GM12878 (cell line): Measurements from ENCODE around the gene CYLC1. TPM values are rescaled to one million over a fixed set of nuclear protein-coding genes. Genes with fewer than 3 reads are reported as not detected.

Experiments
- ATAC-seq: fragments of 200-7000 bp; cut with Tn5 transposase; 3 replicates; pipeline ENCODE4 v1.9.1; 2020; ENCODE audit warnings: mild to moderate bottlenecking, moderate library complexity
- Bru-seq: library from RNA; stranded (reverse); fragments of 400-500 nt; gene quantifications from one replicate; lab custom pipeline; 2021; lab: Mats Ljungman, UMichigan
- BruChase-seq, 2 experiments: library from RNA; stranded (reverse); fragments of 400-500 nt; gene quantifications; one replicate each; lab custom pipeline; 2021; lab: Mats Ljungman, UMichigan
- BruUV-seq: library from RNA; stranded (reverse); fragments of 400-500 nt; replicated peaks from 2 replicates; lab custom pipeline; 2021; lab: Mats Ljungman, UMichigan
- CTCF ChIA-PET: fragments of 300-600 bp; sonication (Branson Sonifier 250); formaldehyde crosslinking; extraction: SDS; loops from one replicate; lab custom pipeline; 2021; ENCODE audit warnings: inconsistent platforms; lab: Yijun Ruan, JAX
- POLR2A ChIA-PET: fragments of 350-600 bp; formaldehyde crosslinking; extraction: SDS; loops from one replicate; lab custom pipeline; 2021; ENCODE audit warnings: inconsistent platforms; lab: Charles Lee
- RAD21 ChIA-PET: fragments of 300-600 bp; sonication (Branson Sonifier 250); formaldehyde crosslinking; loops from one replicate; lab custom pipeline; 2023; ENCODE audit warnings: antibody characterized with exemption; ENCODE audit not compliant: unreplicated experiment; lab: Charles Lee
- SMC1A ChIA-PET: fragments of 300-600 bp; sonication (Branson Sonifier 250); formaldehyde crosslinking; loops from one replicate; lab custom pipeline; 2023; ENCODE audit not compliant: unreplicated experiment, uncharacterized antibody; lab: Charles Lee
- DNase-seq: peaks from one replicate; pipeline ENCODE4 v3.0.0-alpha.2; 2011; ENCODE audit warnings: low read depth, low spot score
- FAIRE-seq: peaks from 3 replicates; lab custom pipeline; 2011; peaks lifted over from hg19 to GRCh38; lab: Jason Lieb, UNC
- H2AFZ ChIP-seq: 2 replicates; pipeline ENCODE4 v1.6.0; 2011; ENCODE audit warnings: low read depth, low read length, control low read depth; ENCODE audit not compliant: control insufficient read depth
- H3K27ac ChIP-seq: 2 replicates; pipeline ENCODE4 v1.5.1; 2011; ENCODE audit warnings: control low read depth; ENCODE audit not compliant: control insufficient read depth, insufficient read depth
- H3K27me3 ChIP-seq, 2 experiments: replicated peaks in 1 of 2; 2 replicates each; pipeline versions ENCODE4 v1.6.0 to v1.6.1; 2011; ENCODE audit warnings: low read length in 1 of 2; ENCODE audit not compliant: control insufficient read depth in 2 of 2, insufficient read depth in 2 of 2
- H3K36me3 ChIP-seq, 2 experiments: 2 replicates each; pipeline ENCODE4 v1.5.1; 2011; ENCODE audit warnings: low read length in 1 of 2; ENCODE audit not compliant: control insufficient read depth in 2 of 2, insufficient read depth in 2 of 2
- H3K4me1 ChIP-seq: 2 replicates; pipeline ENCODE4 v1.6.1; 2011; ENCODE audit warnings: mild to moderate bottlenecking, low read length, moderate library complexity, mixed read lengths; ENCODE audit not compliant: control insufficient read depth, insufficient read depth
- H3K4me2 ChIP-seq: 2 replicates; pipeline ENCODE4 v1.6.0; 2011; ENCODE audit warnings: control low read depth; ENCODE audit not compliant: control insufficient read depth, insufficient read depth
- H3K4me3 ChIP-seq: fragments of 200-600 bp; sonication (generic); 2 replicates; pipeline ENCODE4 v1.5.1; 2016
- H3K79me2 ChIP-seq: 2 replicates; pipeline ENCODE4 v1.6.0; 2011; ENCODE audit warnings: low read length; ENCODE audit not compliant: control insufficient read depth, insufficient read depth
- H3K9ac ChIP-seq: 2 replicates; pipeline ENCODE4 v1.8.0; 2011; ENCODE audit warnings: low read length, control low read depth, mixed read lengths; ENCODE audit not compliant: control insufficient read depth, insufficient read depth
- H3K9me3 ChIP-seq: replicated peaks from 3 replicates; pipeline ENCODE4 v1.5.1; 2011; ENCODE audit warnings: mild to moderate bottlenecking, low read length; ENCODE audit not compliant: control insufficient read depth, insufficient read depth
- H4K20me1 ChIP-seq: 2 replicates; pipeline ENCODE4 v1.6.0; 2011; ENCODE audit not compliant: control insufficient read depth, insufficient read depth
- CREB1 ChIP-seq: IDR thresholded peaks from 2 replicates; pipeline ENCODE4 v1.6.1; 2012; ENCODE audit warnings: low read depth, mild to moderate bottlenecking, inconsistent platforms
- POLR2AphosphoS2 ChIP-seq: IDR thresholded peaks from 2 replicates; pipeline ENCODE4 v1.6.1; 2011; ENCODE audit warnings: low read depth, mild to moderate bottlenecking, low read length, improper control_type of control experiment, moderate library complexity
- ZBTB40 ChIP-seq: fragments of 450-650 bp; IDR thresholded peaks from 2 replicates; pipeline ENCODE4 v1.6.1; 2016; ENCODE audit warnings: mild to moderate bottlenecking, moderate library complexity, borderline replicate concordance
- ZNF384 ChIP-seq: IDR thresholded peaks from 2 replicates; pipeline ENCODE4 v1.6.1; 2012; ENCODE audit warnings: low read depth, mild to moderate bottlenecking, low read length, improper control_type of control experiment, borderline replicate concordance
- WGBS: methylation state at CpG from one replicate; pipeline ENCODE4 v1.1.6; 2016; ENCODE audit warnings: low lambda C conversion rate; ENCODE audit not compliant: insufficient replicate concordance, insufficient coverage; ENCODE audit errors: missing lambda C conversion rate; 5-methylcytosine and 5-hydroxymethylcytosine counted together
- in situ Hi-C: fragments of 300-500 bp; cut with MboI; formaldehyde crosslinking; loops from 9 replicates; pipeline ENCODE4 v1.14.3; 2018; ENCODE audit warnings: mixed read lengths
- intact Hi-C: fragments of 100-400 bp; cut with micrococcal nuclease; formaldehyde crosslinking; loops from one replicate; pipeline ENCODE4 v1.14.2; 2022; ENCODE audit not compliant: unreplicated experiment
- long read RNA-seq, 2 experiments: library from polyadenylated mRNA; unstranded; transcript quantifications; one replicate each; pipeline ENCODE4 v2.0.0, GENCODE V29; 2019 to 2020
- polyA minus RNA-seq, 3 experiments: library from RNA; depleted of rRNA, polyadenylated mRNA; stranded (reverse); fragments of >200 nt; gene quantifications; 2 replicates each; pipeline ENCODE4 v1.2.3, GENCODE V29; 2011
- polyA plus RNA-seq, 11 experiments: library from polyadenylated mRNA; depleted of rRNA in 4 of 11; unstranded in 6 of 11; stranded (reverse) in 5 of 11; fragments of >200 nt; fragmentation: Nextera tagmentation in 4 of 11; fragmentation: Illumina TruSeq in 1 of 11; extraction: Ambion mirVana in 4 of 11; extraction: Trizol in 1 of 11; gene quantifications; 1 replicate in 1 of 11; 2 replicates in 10 of 11; pipeline versions ENCODE4 v1.2.1 to v1.2.3, GENCODE V29; 2011 to 2016; ENCODE audit warnings: inconsistent platforms in 2 of 11, missing spikeins in 2 of 11, low read depth in 1 of 11
- total RNA-seq, 4 experiments: library from RNA; depleted of rRNA in 3 of 4; stranded (reverse); fragments of >200 nt in 3 of 4; fragmentation: Illumina TruSeq in 1 of 4; extraction: Trizol in 1 of 4; gene quantifications; 2 replicates each; pipeline versions ENCODE4 v1.2.1 to v1.2.3, GENCODE V29; 2013 to 2021

CYLC1 gene
- total RNA-seq (2013; cell fraction: nucleolus; rRNA removed), result not detected in 2 replicates
- not detected in 2 replicates for total RNA-seq (2014; rRNA removed)
- not detected in 2 replicates for total RNA-seq (2014; rRNA removed; fragmentation: Illumina TruSeq; extraction: Trizol)
- not detected in 2 replicates for total RNA-seq (2021)
- not detected for polyA plus RNA-seq (2011; ENCODE audit: low read depth)
- not detected in 2 replicates for polyA plus RNA-seq (2011; rRNA removed)
- not detected in 2 replicates for polyA plus RNA-seq (2011; cell fraction: cytosol; rRNA removed)
- not detected in 2 replicates for polyA plus RNA-seq (2011; cell fraction: nucleus; rRNA removed)
- polyA plus RNA-seq (2012), result not detected in 2 replicates
- polyA plus RNA-seq (2014; fragmentation: Illumina TruSeq; extraction: Trizol), result not detected in 2 replicates
- not detected for polyA plus RNA-seq (2014; fragmentation: Nextera tagmentation; extraction: Ambion mirVana)
- polyA plus RNA-seq (2014; rRNA removed), result not detected in 2 replicates
- not detected for polyA plus RNA-seq (2016; fragmentation: Nextera tagmentation; extraction: Ambion mirVana)
- polyA minus RNA-seq (2011; rRNA and poly(A)+ RNA removed), result not detected in 2 replicates
- polyA minus RNA-seq (2011; cell fraction: cytosol; rRNA and poly(A)+ RNA removed), result not detected in 2 replicates
- not detected in 2 replicates for polyA minus RNA-seq (2011; cell fraction: nucleus; rRNA and poly(A)+ RNA removed)
- Bru-seq, nascent RNA, result not detected
- not detected for BruChase-seq, experiment 1, labeled RNA remaining after a 6-hour chase
- not detected for BruChase-seq, experiment 2, labeled RNA remaining after a 2-hour chase
- long read RNA-seq, experiment 1, result 0 reads
- long read RNA-seq, experiment 2, result 0 reads

GRCh38 chrX:83860846-83861245, at the start of gene CYLC1:
CYLC1 (plus strand) TSS chrX:83861146; CDS start chrX:83861183, 37 bp downstream.
- 0% methylated on average over 1 of the region's 1 CpG for WGBS
- H3K4me3 ChIP-seq, result no peak within 1 kb of the TSS
- no peaks in the 10 kb centered on the region for H3K27me3 ChIP-seq
- RAD21 ChIA-PET, result no interaction called here
- H3K27ac ChIP-seq, result no peak within 1 kb of the TSS
- H2AFZ ChIP-seq, result no peak within 1 kb of the TSS
- POLR2A ChIA-PET, result no interaction called here
- H3K9ac ChIP-seq, result no peak within 1 kb of the TSS
- no peaks in the 10 kb centered on the region for H4K20me1 ChIP-seq
- TF ChIP-seq ZBTB40 (no peak), ZNF384 (no peak), CREB1 (no peak), POLR2AphosphoS2 (no peak)
- no peaks in the 10 kb centered on the region for H3K36me3 ChIP-seq
- FAIRE-seq, result no peak
- no peaks in the 10 kb centered on the region for H3K9me3 ChIP-seq
- SMC1A ChIA-PET, result no interaction called here
- H3K4me2 ChIP-seq, result no peak within 1 kb of the TSS
- CTCF ChIA-PET, result interaction anchor here (0.6 to 1.4 kb wide), 2 partner anchors 16 to 1069 kb away, joined by 3 to 4 read pairs; no protein-coding TSS in a partner anchor
- BruUV-seq, result no TSS peak
- in situ Hi-C loops, result no loop called here
- no peaks in the 10 kb centered on the region for H3K4me1 ChIP-seq
- no peak for ATAC-seq
- no peak for DNase-seq
- intact Hi-C loops, result no loop called here
- no peaks in the 10 kb centered on the region for H3K79me2 ChIP-seq
